OCI-LY7 (cell line): ENCODE results near the gene CA9. TPM values are rescaled to one million over a fixed set of nuclear protein-coding genes. Genes with fewer than 3 reads are reported as not detected.

Experiments used
- BruUV-seq: library from RNA; stranded (reverse); fragments of 400-500 nt; replicated peaks from 2 replicates; lab custom pipeline; 2021; lab: Mats Ljungman, UMichigan
- CTCF ChIA-PET: fragments of 300-600 bp; sonication (Branson Sonifier 250); formaldehyde crosslinking; loops from one replicate; lab custom pipeline; 2022; ENCODE audit warnings: antibody characterized with exemption; ENCODE audit not compliant: unreplicated experiment; lab: Charles Lee
- POLR2A ChIA-PET: fragments of 300-600 bp; sonication (Branson Sonifier 250); formaldehyde crosslinking; loops from one replicate; lab custom pipeline; 2022; ENCODE audit warnings: antibody characterized with exemption; lab: Charles Lee
- DNase-seq: peaks from one replicate; pipeline ENCODE4 v3.0.0-alpha.2; 2015; ENCODE audit warnings: low spot score
- H2AFZ ChIP-seq: fragments of 200-600 bp; sonication (generic), shearing (Covaris generic); 2 replicates; pipeline ENCODE4 v1.6.1; 2014; ENCODE audit warnings: mild to moderate bottlenecking, antibody characterized with exemption, low read length, moderate library complexity
- H3K27ac ChIP-seq: fragments of 200-600 bp; sonication (generic); 2 replicates; pipeline ENCODE4 v1.5.1; 2014; ENCODE audit warnings: mixed run types, low read depth, mild to moderate bottlenecking, moderate library complexity, low read length, inconsistent platforms; ENCODE audit not compliant: poor library complexity, severe bottlenecking
- H3K36me3 ChIP-seq: fragments of 200-600 bp; sonication (generic); 2 replicates; pipeline ENCODE4 v1.6.1; 2014; ENCODE audit warnings: mild to moderate bottlenecking, antibody characterized with exemption, low read length, moderate library complexity, mixed read lengths; ENCODE audit not compliant: insufficient read depth
- H3K4me1 ChIP-seq: fragments of 200-600 bp; sonication (generic); 2 replicates; pipeline ENCODE4 v1.5.1; 2014; ENCODE audit warnings: mild to moderate bottlenecking, low read length; ENCODE audit not compliant: insufficient read depth, poor library complexity, severe bottlenecking
- H3K4me2 ChIP-seq: fragments of 200-600 bp; sonication (generic); 2 replicates; pipeline ENCODE4 v1.6.1; 2014; ENCODE audit warnings: mild to moderate bottlenecking, low read length
- H3K4me3 ChIP-seq: fragments of 200-600 bp; sonication (generic); 2 replicates; pipeline ENCODE4 v1.5.1; 2014; ENCODE audit warnings: mild to moderate bottlenecking, low read depth, low read length; ENCODE audit not compliant: poor library complexity, severe bottlenecking
- H3K79me2 ChIP-seq: fragments of 200-600 bp; sonication (generic); 2 replicates; pipeline ENCODE4 v1.6.1; 2016; ENCODE audit warnings: low read depth, mild to moderate bottlenecking, low read length, moderate library complexity, mixed read lengths; ENCODE audit not compliant: insufficient read depth
- H3K9me2 ChIP-seq: fragments of 200-600 bp; sonication (generic); 2 replicates; pipeline ENCODE4 v1.6.1; 2016; ENCODE audit warnings: mild to moderate bottlenecking, low read length, mixed read lengths; ENCODE audit not compliant: insufficient read depth
- H3K9me3 ChIP-seq: fragments of 200-600 bp; sonication (generic); 2 replicates; pipeline ENCODE4 v1.6.1; 2014; ENCODE audit warnings: mild to moderate bottlenecking, mixed run types, low read length, mixed read lengths
- H4K20me1 ChIP-seq: fragments of 200-600 bp; sonication (generic); 2 replicates; pipeline ENCODE4 v1.6.1; 2014; ENCODE audit warnings: mild to moderate bottlenecking, antibody characterized with exemption, low read length, moderate library complexity, mixed read lengths; ENCODE audit not compliant: insufficient read depth
- EZH2phosphoT487 ChIP-seq: fragments of 200-600 bp; sonication (generic); IDR thresholded peaks from 2 replicates; pipeline ENCODE4 v1.6.1; 2018; ENCODE audit warnings: low read depth, borderline replicate concordance, mild to moderate bottlenecking, mixed run types, antibody characterized with exemption, low read length, moderate library complexity, mixed read lengths
- intact Hi-C: fragments of 100-400 bp; cut with micrococcal nuclease; formaldehyde crosslinking; loops from one replicate; pipeline ENCODE4 v1.10.0; 2022; ENCODE audit not compliant: unreplicated experiment
- total RNA-seq, 2 experiments: library from RNA; depleted of rRNA in 1 of 2; stranded (reverse); fragments of >200 nt in 1 of 2; shearing (Covaris generic) in 1 of 2; gene quantifications; 2 replicates each; pipeline ENCODE4 v1.2.3, GENCODE V29; 2014 to 2022
- TF ChIP-seq, protein P1 (sequence below): fragments of 200-600 bp; sonication (generic); conservative IDR thresholded peaks from 2 replicates; pipeline ENCODE4 v1.5.1; 2014; ENCODE audit warnings: mild to moderate bottlenecking, antibody characterized with exemption, low read length, moderate library complexity, mixed read lengths

CA9 gene
- total RNA-seq, 2 experiments from 2014 or later = 0.16 TPM; not detected in 1

DNA sequence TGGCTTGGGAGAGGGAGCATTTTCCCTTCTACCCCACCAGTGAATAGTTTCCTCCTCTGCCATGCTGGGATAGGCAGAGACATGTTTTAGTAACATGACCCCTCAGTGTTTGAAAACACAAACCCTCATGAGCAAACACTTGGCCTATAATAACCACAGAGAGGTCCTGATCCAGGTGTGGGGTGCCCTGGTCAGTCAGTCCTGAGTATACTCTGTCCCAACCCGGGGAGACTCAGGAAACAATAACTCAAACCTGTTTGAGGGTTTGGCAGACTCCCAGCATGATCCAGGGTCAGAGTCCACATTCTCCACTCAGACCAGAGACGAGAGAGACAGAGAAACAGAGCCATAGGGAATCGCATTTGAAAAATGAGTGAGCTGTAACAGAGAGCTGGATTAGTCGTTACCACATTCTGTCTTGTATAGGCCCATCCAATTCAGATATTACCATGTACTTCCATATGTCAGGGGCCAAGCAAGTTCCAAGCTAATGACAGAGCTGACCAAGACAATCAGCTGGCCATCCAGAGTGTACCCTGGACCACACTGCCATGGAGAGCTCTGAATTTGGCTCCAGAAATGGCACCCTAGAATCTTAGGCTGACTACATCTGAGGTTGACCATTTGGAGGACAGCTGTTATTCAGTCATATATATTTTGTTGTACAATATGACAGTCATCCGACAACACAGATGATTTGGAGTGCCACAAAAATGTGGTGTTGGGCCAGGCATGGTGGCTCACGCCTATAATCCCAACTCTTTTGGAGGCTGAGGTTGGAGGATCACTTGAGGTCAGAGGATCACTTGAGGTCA lies 4.2 kb upstream of the CA9 start:
- TF ChIP-seq EZH2phosphoT487 = no peak
- TF ChIP-seq, protein P1, sequence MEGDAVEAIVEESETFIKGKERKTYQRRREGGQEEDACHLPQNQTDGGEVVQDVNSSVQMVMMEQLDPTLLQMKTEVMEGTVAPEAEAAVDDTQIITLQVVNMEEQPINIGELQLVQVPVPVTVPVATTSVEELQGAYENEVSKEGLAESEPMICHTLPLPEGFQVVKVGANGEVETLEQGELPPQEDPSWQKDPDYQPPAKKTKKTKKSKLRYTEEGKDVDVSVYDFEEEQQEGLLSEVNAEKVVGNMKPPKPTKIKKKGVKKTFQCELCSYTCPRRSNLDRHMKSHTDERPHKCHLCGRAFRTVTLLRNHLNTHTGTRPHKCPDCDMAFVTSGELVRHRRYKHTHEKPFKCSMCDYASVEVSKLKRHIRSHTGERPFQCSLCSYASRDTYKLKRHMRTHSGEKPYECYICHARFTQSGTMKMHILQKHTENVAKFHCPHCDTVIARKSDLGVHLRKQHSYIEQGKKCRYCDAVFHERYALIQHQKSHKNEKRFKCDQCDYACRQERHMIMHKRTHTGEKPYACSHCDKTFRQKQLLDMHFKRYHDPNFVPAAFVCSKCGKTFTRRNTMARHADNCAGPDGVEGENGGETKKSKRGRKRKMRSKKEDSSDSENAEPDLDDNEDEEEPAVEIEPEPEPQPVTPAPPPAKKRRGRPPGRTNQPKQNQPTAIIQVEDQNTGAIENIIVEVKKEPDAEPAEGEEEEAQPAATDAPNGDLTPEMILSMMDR = no peak
- ChIA-PET POLR2A (interaction anchor here (0.6 to 1.6 kb wide), 5 partner anchors 11 to 49 kb away, joined by 3 to 8 read pairs (median 3); partner anchors contain the start of genes CCDC107, RMRP and SIT1), CTCF (interaction anchor here (0.5 to 0.9 kb wide), 2 partner anchors 11 to 15 kb away, joined by 4 to 6 read pairs; no protein-coding TSS in a partner anchor)
- H3K27ac ChIP-seq = no peak overlapping the region
- intact Hi-C loops = no loop called here
- DNase-seq = no peak
- H3K79me2 ChIP-seq = no peaks in the 10 kb centered on the region; the same call in 1 of the 2 replicates
- peaks cover 22% of the 10 kb centered on the region for H3K4me1 ChIP-seq
- no peaks in the 10 kb centered on the region for H4K20me1 ChIP-seq
- no peaks in the 10 kb centered on the region for H3K9me2 ChIP-seq
- no peak overlapping the region for H3K4me3 ChIP-seq
- H2AFZ ChIP-seq = no peak overlapping the region
- BruUV-seq = no TSS peak
- no peaks in the 10 kb centered on the region for H3K9me3 ChIP-seq
- no peaks in the 10 kb centered on the region for H3K36me3 ChIP-seq
- no peak overlapping the region for H3K4me2 ChIP-seq

DNA sequence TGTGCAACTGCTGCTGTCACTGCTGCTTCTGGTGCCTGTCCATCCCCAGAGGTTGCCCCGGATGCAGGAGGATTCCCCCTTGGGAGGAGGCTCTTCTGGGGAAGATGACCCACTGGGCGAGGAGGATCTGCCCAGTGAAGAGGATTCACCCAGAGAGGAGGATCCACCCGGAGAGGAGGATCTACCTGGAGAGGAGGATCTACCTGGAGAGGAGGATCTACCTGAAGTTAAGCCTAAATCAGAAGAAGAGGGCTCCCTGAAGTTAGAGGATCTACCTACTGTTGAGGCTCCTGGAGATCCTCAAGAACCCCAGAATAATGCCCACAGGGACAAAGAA lies 265 bp downstream of the CA9 start:
- peaks cover 8% of the 10 kb centered on the region for H3K4me1 ChIP-seq
- TF ChIP-seq, protein P1 = no peak
- TF ChIP-seq EZH2phosphoT487 = no peak
- no peaks in the 10 kb centered on the region for H3K9me3 ChIP-seq
- no peaks in the 10 kb centered on the region for H3K9me2 ChIP-seq
- no TSS peak for BruUV-seq
- H3K79me2 ChIP-seq = no peaks in the 10 kb centered on the region
- no peak overlapping the region for H2AFZ ChIP-seq
- no peak overlapping the region for H3K4me2 ChIP-seq
- intact Hi-C loops = no loop called here
- no peaks in the 10 kb centered on the region for H4K20me1 ChIP-seq
- H3K27ac ChIP-seq = no peak overlapping the region
- no peak overlapping the region for H3K4me3 ChIP-seq
- CTCF ChIA-PET = no interaction called here
- DNase-seq = no peak
- H3K36me3 ChIP-seq = no peaks in the 10 kb centered on the region
- POLR2A ChIA-PET = interaction anchor here (0.6 to 3.1 kb wide), 3 partner anchors 9 to 84 kb away, joined by 3 to 12 read pairs (median 3); partner anchors contain the start of gene ARHGEF39

DNA sequence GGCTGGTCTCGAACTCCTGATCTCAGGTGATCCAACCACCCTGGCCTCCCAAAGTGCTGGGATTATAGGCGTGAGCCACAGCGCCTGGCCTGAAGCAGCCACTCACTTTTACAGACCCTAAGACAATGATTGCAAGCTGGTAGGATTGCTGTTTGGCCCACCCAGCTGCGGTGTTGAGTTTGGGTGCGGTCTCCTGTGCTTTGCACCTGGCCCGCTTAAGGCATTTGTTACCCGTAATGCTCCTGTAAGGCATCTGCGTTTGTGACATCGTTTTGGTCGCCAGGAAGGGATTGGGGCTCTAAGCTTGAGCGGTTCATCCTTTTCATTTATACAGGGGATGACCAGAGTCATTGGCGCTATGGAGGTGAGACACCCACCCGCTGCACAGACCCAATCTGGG lies 1.5 kb downstream of the CA9 start:
- Histone ChIP-seq H4K20me1 (no peaks in the 10 kb centered on the region), H3K4me3 (no peak overlapping the region), H3K4me2 (no peak overlapping the region), H2AFZ (no peak overlapping the region), H3K9me3 (no peaks in the 10 kb centered on the region), H3K79me2 (no peaks in the 10 kb centered on the region), H3K27ac (no peak overlapping the region), H3K4me1 (peaks cover 13% of the 10 kb centered on the region), H3K36me3 (no peaks in the 10 kb centered on the region), H3K9me2 (no peaks in the 10 kb centered on the region)
- CTCF ChIA-PET = no interaction called here
- no peak for DNase-seq
- intact Hi-C loops = no loop called here
- BruUV-seq = no TSS peak
- TF ChIP-seq EZH2phosphoT487 = no peak
- TF ChIP-seq, protein P1 = no peak
- POLR2A ChIA-PET = interaction anchor here (0.5 to 3.1 kb wide), 3 partner anchors 10 to 554 kb away, joined by 3 to 12 read pairs (median 5); partner anchors contain the start of gene ARHGEF39
